ENCODE results near the gene MMP24OS. TPM values are rescaled to one million over a fixed set of nuclear protein-coding genes. Genes with fewer than 3 reads are reported as not detected.

The MMP24OS gene
- polyA plus RNA-seq, 1 experiment = 47.6 TPM

GRCh38 chr20:35275741-35276251 lies 2.1 kb downstream of the MMP24OS start:
- H3K36me3 ChIP-seq (ENCODE audit: control insufficient read depth, insufficient read depth, low read length) = peaks cover 29% of the 10 kb centered on the region
- no peak for TF ChIP-seq CTCF (IDR thresholded peaks at IDR 0.05; ENCODE audit: insufficient read depth, low read depth, low read length)
- H3K27me3 ChIP-seq (ENCODE audit: control insufficient read depth, insufficient read depth, low read length) = no peaks in the 10 kb centered on the region
- ChIA-PET CTCF (interaction anchor here (0.7 to 3.2 kb wide), 6 partner anchors 12 to 179 kb away, joined by 3 to 8 read pairs (median 5); no protein-coding TSS in a partner anchor), POLR2A (no interaction called here)
- DNase-seq (ENCODE audit: low read depth) = no peak
- H3K4me3 ChIP-seq (ENCODE audit: low read depth, low read length) = no peak overlapping the region

GRCh38 chr20:35274172-35275092 lies 3.5 kb downstream of the MMP24OS start:
- TF ChIP-seq CTCF (IDR thresholded peaks at IDR 0.05; ENCODE audit: insufficient read depth, low read depth, low read length) = no peak
- POLR2A ChIA-PET = no interaction called here
- DNase-seq (ENCODE audit: low read depth) = no peak
- CTCF ChIA-PET = interaction anchor here (0.7 to 3.2 kb wide), 5 partner anchors 10 to 173 kb away, joined by 3 to 8 read pairs (median 6); no protein-coding TSS in a partner anchor
- Histone ChIP-seq H3K27me3 (ENCODE audit: control insufficient read depth, insufficient read depth, low read length) (no peaks in the 10 kb centered on the region), H3K4me3 (ENCODE audit: low read depth, low read length) (no peak overlapping the region), H3K36me3 (ENCODE audit: control insufficient read depth, insufficient read depth, low read length) (peaks cover 16% of the 10 kb centered on the region)

GRCh38 chr20:35273449-35274171 lies 4.3 kb downstream of the MMP24OS start:
- TF ChIP-seq CTCF (IDR thresholded peaks at IDR 0.05; ENCODE audit: insufficient read depth, low read depth, low read length) = no peak
- POLR2A ChIA-PET = no interaction called here

GRCh38 chr20:35271904-35272303 lies 6.0 kb downstream of the MMP24OS start:
- Histone ChIP-seq H3K36me3 (ENCODE audit: control insufficient read depth, insufficient read depth, low read length) (peaks cover 12% of the 10 kb centered on the region), H3K4me3 (ENCODE audit: low read depth, low read length) (no peak overlapping the region), H3K27me3 (ENCODE audit: control insufficient read depth, insufficient read depth, low read length) (no peaks in the 10 kb centered on the region)
- no peak for DNase-seq (ENCODE audit: low read depth)
- no peak for TF ChIP-seq CTCF (IDR thresholded peaks at IDR 0.05; ENCODE audit: insufficient read depth, low read depth, low read length)
- POLR2A ChIA-PET = interaction anchor here (0.6 kb wide), 1 partner anchor 396 kb away, joined by 26 read pairs; the partner anchor contains the start of gene ACSS2
- CTCF ChIA-PET = interaction anchor here (0.6 to 3.9 kb wide), 4 partner anchors 32 to 176 kb away, joined by 3 to 27 read pairs (median 5); no protein-coding TSS in a partner anchor

More at GRCh38 chr20:35273449-35274171, 4.3 kb downstream of the MMP24OS start:
- CTCF ChIA-PET = interaction anchor here (0.9 to 3.2 kb wide), 5 partner anchors 30 to 400 kb away, joined by 3 to 8 read pairs (median 4); no protein-coding TSS in a partner anchor
- no peak for DNase-seq (ENCODE audit: low read depth)
- no peak overlapping the region for H3K4me3 ChIP-seq (ENCODE audit: low read depth, low read length)
- no peaks in the 10 kb centered on the region for H3K27me3 ChIP-seq (ENCODE audit: control insufficient read depth, insufficient read depth, low read length)
- H3K36me3 ChIP-seq (ENCODE audit: control insufficient read depth, insufficient read depth, low read length) = peaks cover 9% of the 10 kb centered on the region

All from BJ (cell line).